GM12878 (cell line): ENCODE results near the gene PDCD10. TPM values are rescaled to one million over a fixed set of nuclear protein-coding genes. Genes with fewer than 3 reads are reported as not detected.

Source experiments
- ATAC-seq: fragments of 200-7000 bp; cut with Tn5 transposase; 3 replicates; pipeline ENCODE4 v1.9.1; 2020; ENCODE audit warnings: mild to moderate bottlenecking, moderate library complexity
- BruUV-seq: library from RNA; stranded (reverse); fragments of 400-500 nt; replicated peaks from 2 replicates; lab custom pipeline; 2021; lab: Mats Ljungman, UMichigan
- CTCF ChIA-PET: fragments of 300-600 bp; sonication (Branson Sonifier 250); formaldehyde crosslinking; extraction: SDS; loops from one replicate; lab custom pipeline; 2021; ENCODE audit warnings: inconsistent platforms; lab: Yijun Ruan, JAX
- POLR2A ChIA-PET: fragments of 350-600 bp; formaldehyde crosslinking; extraction: SDS; loops from one replicate; lab custom pipeline; 2021; ENCODE audit warnings: inconsistent platforms; lab: Charles Lee
- RAD21 ChIA-PET: fragments of 300-600 bp; sonication (Branson Sonifier 250); formaldehyde crosslinking; loops from one replicate; lab custom pipeline; 2023; ENCODE audit warnings: antibody characterized with exemption; ENCODE audit not compliant: unreplicated experiment; lab: Charles Lee
- SMC1A ChIA-PET: fragments of 300-600 bp; sonication (Branson Sonifier 250); formaldehyde crosslinking; loops from one replicate; lab custom pipeline; 2023; ENCODE audit not compliant: unreplicated experiment, uncharacterized antibody; lab: Charles Lee
- DNase-seq: peaks from one replicate; pipeline ENCODE4 v3.0.0-alpha.2; 2011; ENCODE audit warnings: low read depth, low spot score
- FAIRE-seq: peaks from 3 replicates; lab custom pipeline; 2011; peaks lifted over from hg19 to GRCh38; lab: Jason Lieb, UNC
- H2AFZ ChIP-seq: 2 replicates; pipeline ENCODE4 v1.6.0; 2011; ENCODE audit warnings: low read depth, low read length, control low read depth; ENCODE audit not compliant: control insufficient read depth
- H3K27ac ChIP-seq: 2 replicates; pipeline ENCODE4 v1.5.1; 2011; ENCODE audit warnings: control low read depth; ENCODE audit not compliant: control insufficient read depth, insufficient read depth
- H3K27me3 ChIP-seq, 2 experiments: replicated peaks in 1 of 2; 2 replicates each; pipeline versions ENCODE4 v1.6.0 to v1.6.1; 2011; ENCODE audit warnings: low read length in 1 of 2; ENCODE audit not compliant: control insufficient read depth in 2 of 2, insufficient read depth in 2 of 2
- H3K36me3 ChIP-seq, 2 experiments: 2 replicates each; pipeline ENCODE4 v1.5.1; 2011; ENCODE audit warnings: low read length in 1 of 2; ENCODE audit not compliant: control insufficient read depth in 2 of 2, insufficient read depth in 2 of 2
- H3K4me1 ChIP-seq: 2 replicates; pipeline ENCODE4 v1.6.1; 2011; ENCODE audit warnings: mild to moderate bottlenecking, low read length, moderate library complexity, mixed read lengths; ENCODE audit not compliant: control insufficient read depth, insufficient read depth
- H3K4me2 ChIP-seq: 2 replicates; pipeline ENCODE4 v1.6.0; 2011; ENCODE audit warnings: control low read depth; ENCODE audit not compliant: control insufficient read depth, insufficient read depth
- H3K4me3 ChIP-seq: fragments of 200-600 bp; sonication (generic); 2 replicates; pipeline ENCODE4 v1.5.1; 2016
- H3K79me2 ChIP-seq: 2 replicates; pipeline ENCODE4 v1.6.0; 2011; ENCODE audit warnings: low read length; ENCODE audit not compliant: control insufficient read depth, insufficient read depth
- H3K9ac ChIP-seq: 2 replicates; pipeline ENCODE4 v1.8.0; 2011; ENCODE audit warnings: low read length, control low read depth, mixed read lengths; ENCODE audit not compliant: control insufficient read depth, insufficient read depth
- H3K9me3 ChIP-seq: replicated peaks from 3 replicates; pipeline ENCODE4 v1.5.1; 2011; ENCODE audit warnings: mild to moderate bottlenecking, low read length; ENCODE audit not compliant: control insufficient read depth, insufficient read depth
- H4K20me1 ChIP-seq: 2 replicates; pipeline ENCODE4 v1.6.0; 2011; ENCODE audit not compliant: control insufficient read depth, insufficient read depth
- CBX3 ChIP-seq: fragments of 200-600 bp; sonication (generic); IDR thresholded peaks from 2 replicates; pipeline ENCODE4 v1.6.1; 2016; ENCODE audit warnings: low read depth, borderline replicate concordance
- CHD2 ChIP-seq: IDR thresholded peaks from 2 replicates; pipeline ENCODE4 v1.6.1; 2011; ENCODE audit warnings: low read depth, low read length, improper control_type of control experiment, borderline replicate concordance
- E2F8 ChIP-seq: fragments of 450-650 bp; IDR thresholded peaks from 2 replicates; pipeline ENCODE4 v1.6.1; 2018; ENCODE audit warnings: mild to moderate bottlenecking, low read depth, moderate library complexity; ENCODE audit not compliant: partially characterized antibody
- ETV6 ChIP-seq, 2 experiments: fragments of 450-650 bp in 1 of 2; IDR thresholded peaks in 1 of 2; conservative IDR thresholded peaks in 1 of 2; 2 replicates each; pipeline ENCODE4 v1.6.1; 2014; ENCODE audit warnings: antibody characterized with exemption in 1 of 2, borderline replicate concordance in 1 of 2, low read depth in 1 of 2, mild to moderate bottlenecking in 1 of 2, moderate library complexity in 1 of 2
- FOS ChIP-seq: IDR thresholded peaks from 3 replicates; pipeline ENCODE4 v1.6.1; 2011; ENCODE audit warnings: borderline replicate concordance; ENCODE audit not compliant: insufficient read length; ENCODE audit errors: extremely low read depth
- HDAC6 ChIP-seq: fragments of 200-600 bp; sonication (generic); IDR thresholded peaks from one replicate; pipeline ENCODE4 v1.8.0; 2017; ENCODE audit warnings: antibody characterized with exemption; ENCODE audit not compliant: unreplicated experiment
- IRF4 ChIP-seq: IDR thresholded peaks from 2 replicates; pipeline ENCODE4 v1.6.1; 2011; ENCODE audit warnings: low read depth, low read length
- MTA3 ChIP-seq: IDR thresholded peaks from 2 replicates; pipeline ENCODE4 v1.6.1; 2012; ENCODE audit warnings: low read length, inconsistent platforms, borderline replicate concordance
- MYB ChIP-seq: fragments of 150-350 bp; IDR thresholded peaks from 2 replicates; pipeline ENCODE4 v1.6.1; 2014; ENCODE audit warnings: mild to moderate bottlenecking, low read depth, low read length, borderline replicate concordance
- NKRF ChIP-seq: fragments of 450-650 bp; conservative IDR thresholded peaks from 2 replicates; pipeline ENCODE4 v1.6.1; 2017; ENCODE audit warnings: mild to moderate bottlenecking, moderate library complexity
- SREBF2 ChIP-seq: IDR thresholded peaks from 2 replicates; pipeline ENCODE4 v1.6.1; 2012; ENCODE audit warnings: mild to moderate bottlenecking, low read length
- WGBS: methylation state at CpG from one replicate; pipeline ENCODE4 v1.1.6; 2016; ENCODE audit warnings: low lambda C conversion rate; ENCODE audit not compliant: insufficient replicate concordance, insufficient coverage; ENCODE audit errors: missing lambda C conversion rate; 5-methylcytosine and 5-hydroxymethylcytosine counted together
- in situ Hi-C: fragments of 300-500 bp; cut with MboI; formaldehyde crosslinking; loops from 9 replicates; pipeline ENCODE4 v1.14.3; 2018; ENCODE audit warnings: mixed read lengths
- intact Hi-C: fragments of 100-400 bp; cut with micrococcal nuclease; formaldehyde crosslinking; loops from one replicate; pipeline ENCODE4 v1.14.2; 2022; ENCODE audit not compliant: unreplicated experiment
- polyA plus RNA-seq, 11 experiments: library from polyadenylated mRNA; depleted of rRNA in 4 of 11; unstranded in 6 of 11; stranded (reverse) in 5 of 11; fragments of >200 nt; fragmentation: Nextera tagmentation in 4 of 11; fragmentation: Illumina TruSeq in 1 of 11; extraction: Ambion mirVana in 4 of 11; extraction: Trizol in 1 of 11; gene quantifications; 1 replicate in 1 of 11; 2 replicates in 10 of 11; pipeline versions ENCODE4 v1.2.1 to v1.2.3, GENCODE V29; 2011 to 2016; ENCODE audit warnings: inconsistent platforms in 2 of 11, missing spikeins in 2 of 11, low read depth in 1 of 11
- total RNA-seq, 4 experiments: library from RNA; depleted of rRNA in 3 of 4; stranded (reverse); fragments of >200 nt in 3 of 4; fragmentation: Illumina TruSeq in 1 of 4; extraction: Trizol in 1 of 4; gene quantifications; 2 replicates each; pipeline versions ENCODE4 v1.2.1 to v1.2.3, GENCODE V29; 2013 to 2021
- TF ChIP-seq, protein P1 (sequence below): IDR thresholded peaks from 2 replicates; pipeline ENCODE4 v1.6.1; 2012; ENCODE audit warnings: low read length, inconsistent platforms
- TF ChIP-seq, protein P2 (sequence below): IDR thresholded peaks from 2 replicates; pipeline ENCODE4 v1.6.1; 2011; ENCODE audit warnings: low read depth, low read length, improper control_type of control experiment, borderline replicate concordance

Gene PDCD10
- total and polyA plus RNA-seq, 10 of the 15 experiments (the other 5 are each of a cell fraction or from before 2014, with no cell fraction given): 64.1 to 247 (median 125) TPM

GRCh38 chr3:167754049-167754448 lies 19.4 kb upstream of the PDCD10 start (continued):
- no peak for TF ChIP-seq E2F8
- TF ChIP-seq MYB: no peak

DNA sequence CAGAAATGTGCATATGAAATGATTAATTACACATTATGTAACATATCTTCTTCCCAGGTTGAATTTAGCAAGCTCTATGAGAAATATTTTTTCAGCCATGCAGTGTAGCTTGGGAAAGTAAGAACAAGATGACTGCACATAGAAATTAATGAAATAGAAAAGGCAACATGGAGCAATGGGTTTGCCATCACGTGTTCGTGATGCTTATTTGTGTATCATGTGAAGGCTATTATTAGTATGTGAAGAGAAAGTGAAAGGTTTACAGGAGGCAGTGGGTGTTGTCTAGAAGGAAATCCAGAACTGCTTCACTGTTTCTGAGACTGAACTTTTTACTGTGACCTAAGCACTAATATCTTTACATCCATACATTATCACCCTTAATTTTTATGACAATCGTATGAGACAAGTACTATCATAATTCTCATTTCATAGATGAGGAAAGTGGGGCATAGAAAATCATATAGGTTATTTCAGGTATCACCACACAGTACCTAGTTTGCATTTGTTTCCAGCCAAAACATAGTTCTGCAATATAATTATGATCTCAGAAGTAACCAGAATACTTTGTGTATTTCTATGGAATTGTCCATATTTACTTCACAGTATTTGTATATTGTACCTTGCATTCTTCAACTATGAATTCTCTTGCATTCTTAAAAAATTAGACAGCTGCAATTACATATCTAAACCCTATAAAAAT lies 15.7 kb upstream of the PDCD10 start:
- H3K9me3 ChIP-seq: no peaks in the 10 kb centered on the region
- H3K4me2 ChIP-seq: peak overlapping the region; percentile 76
- ChIA-PET CTCF (interaction anchor here (1.1 to 5.7 kb wide), 6 partner anchors 9 to 370 kb away, joined by 5 to 29 read pairs (median 6); partner anchors contain the start of genes PDCD10, SERPINI1 and ZBBX), SMC1A (interaction anchor here (0.7 to 5.9 kb wide), 12 partner anchors 10 to 132 kb away, joined by 3 to 36 read pairs (median 6); partner anchors contain the start of genes PDCD10 and SERPINI1), RAD21 (interaction anchor here (0.8 to 3.0 kb wide), 8 partner anchors 9 to 65 kb away, joined by 3 to 17 read pairs (median 6); partner anchors contain the start of genes PDCD10 and SERPINI1), POLR2A (interaction anchor here (0.7 to 2.7 kb wide), 3 partner anchors 8 to 15 kb away, joined by 3 to 14 read pairs (median 3); partner anchors contain the start of genes PDCD10 and SERPINI1)
- no TSS peak for BruUV-seq
- FAIRE-seq (peak; percentile 94), DNase-seq (peak; percentile 52), ATAC-seq (peak; percentile 98)
- WGBS: 12% methylated on average over 3 of the region's 3 CpGs
- peaks cover 23% of the 10 kb centered on the region for H3K4me1 ChIP-seq
- intact Hi-C loops (no loop called here), in situ Hi-C loops (no loop called here)
- no peaks in the 10 kb centered on the region for H3K36me3 ChIP-seq
- H3K27ac ChIP-seq: peak overlapping the region; percentile 19; the same call in 1 of the 2 replicates
- H3K4me3 ChIP-seq: peak overlapping the region; percentile 36; the same call in 1 of the 2 replicates
- no peaks in the 10 kb centered on the region for H4K20me1 ChIP-seq
- no peak overlapping the region for H3K9ac ChIP-seq
- peak overlapping the region; percentile 87 for H2AFZ ChIP-seq
- no peaks in the 10 kb centered on the region for H3K79me2 ChIP-seq
- H3K27me3 ChIP-seq: no peaks in the 10 kb centered on the region
- TF ChIP-seq CHD2: 0 out of 2 replicates have a peak, but pooled peaks have one; percentile 20
- TF ChIP-seq HDAC6: no peak
- TF ChIP-seq, protein P1, sequence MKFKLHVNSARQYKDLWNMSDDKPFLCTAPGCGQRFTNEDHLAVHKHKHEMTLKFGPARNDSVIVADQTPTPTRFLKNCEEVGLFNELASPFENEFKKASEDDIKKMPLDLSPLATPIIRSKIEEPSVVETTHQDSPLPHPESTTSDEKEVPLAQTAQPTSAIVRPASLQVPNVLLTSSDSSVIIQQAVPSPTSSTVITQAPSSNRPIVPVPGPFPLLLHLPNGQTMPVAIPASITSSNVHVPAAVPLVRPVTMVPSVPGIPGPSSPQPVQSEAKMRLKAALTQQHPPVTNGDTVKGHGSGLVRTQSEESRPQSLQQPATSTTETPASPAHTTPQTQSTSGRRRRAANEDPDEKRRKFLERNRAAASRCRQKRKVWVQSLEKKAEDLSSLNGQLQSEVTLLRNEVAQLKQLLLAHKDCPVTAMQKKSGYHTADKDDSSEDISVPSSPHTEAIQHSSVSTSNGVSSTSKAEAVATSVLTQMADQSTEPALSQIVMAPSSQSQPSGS: peak; percentile 64
- no peak for TF ChIP-seq FOS
- no peak for TF ChIP-seq SREBF2
- no peak for TF ChIP-seq CBX3
- TF ChIP-seq, protein P2, sequence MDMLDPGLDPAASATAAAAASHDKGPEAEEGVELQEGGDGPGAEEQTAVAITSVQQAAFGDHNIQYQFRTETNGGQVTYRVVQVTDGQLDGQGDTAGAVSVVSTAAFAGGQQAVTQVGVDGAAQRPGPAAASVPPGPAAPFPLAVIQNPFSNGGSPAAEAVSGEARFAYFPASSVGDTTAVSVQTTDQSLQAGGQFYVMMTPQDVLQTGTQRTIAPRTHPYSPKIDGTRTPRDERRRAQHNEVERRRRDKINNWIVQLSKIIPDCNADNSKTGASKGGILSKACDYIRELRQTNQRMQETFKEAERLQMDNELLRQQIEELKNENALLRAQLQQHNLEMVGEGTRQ: peak; percentile 92
- 0 out of 2 replicates have a peak, but pooled peaks have one; percentile 37 for TF ChIP-seq IRF4
- no peak for TF ChIP-seq MTA3
- no peak for TF ChIP-seq NKRF
- TF ChIP-seq ETV6 (conservative IDR thresholded peaks at IDR 0.05 in 1 of 2, IDR thresholded peaks at IDR 0.05 in 1 of 2; ENCODE audit: borderline replicate concordance in 1 of 2, low read depth in 1 of 2): no peak
